Activated CD4-positive, alpha-beta T cell treated with anti-CD3 and anti-CD28 coated beads, Interleukin-2, amount 50 U/mL, for 24 hours (primary cell): ENCODE results near the gene FATE1.
"Not testable (repeated sequence)": the region's sequence is repeated elsewhere in the genome, so short reads cannot be mapped to it uniquely, and the experiment has no call there.

Experiments
- DNase-seq, 2 donors: peaks; one replicate each; pipeline ENCODE4 v3.0.0-alpha.2; 2020; ENCODE audit warnings: low read depth in 1 of 2, low spot score in 1 of 2

The FATE1 gene, protein sequence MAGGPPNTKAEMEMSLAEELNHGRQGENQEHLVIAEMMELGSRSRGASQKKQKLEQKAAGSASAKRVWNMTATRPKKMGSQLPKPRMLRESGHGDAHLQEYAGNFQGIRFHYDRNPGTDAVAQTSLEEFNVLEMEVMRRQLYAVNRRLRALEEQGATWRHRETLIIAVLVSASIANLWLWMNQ

DNA sequence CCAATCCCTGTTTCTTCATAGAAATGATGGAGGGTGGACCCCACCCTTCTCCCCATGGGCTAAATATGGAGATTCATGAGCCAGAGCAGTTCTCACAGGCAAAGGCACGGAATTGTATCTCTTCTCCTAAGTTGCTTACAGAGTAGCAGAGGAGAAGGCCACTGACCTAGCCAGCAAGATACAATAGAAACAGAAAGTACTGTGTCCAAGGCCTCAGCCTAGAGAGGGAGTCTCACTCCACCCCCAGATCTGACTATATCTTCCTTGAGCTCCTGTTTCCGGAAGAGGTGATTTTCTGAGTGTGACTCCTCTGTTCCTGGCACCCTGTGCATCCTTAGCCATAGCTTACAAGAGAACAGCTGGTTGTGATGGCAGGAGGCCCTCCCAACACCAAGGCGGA lies at the start of gene FATE1:
TSS of gene FATE1 (plus strand) at position 284 of the 400 bp plus-strand sequence. CDS start at position 369, 85 bp downstream.
- no peak for DNase-seq

DNA sequence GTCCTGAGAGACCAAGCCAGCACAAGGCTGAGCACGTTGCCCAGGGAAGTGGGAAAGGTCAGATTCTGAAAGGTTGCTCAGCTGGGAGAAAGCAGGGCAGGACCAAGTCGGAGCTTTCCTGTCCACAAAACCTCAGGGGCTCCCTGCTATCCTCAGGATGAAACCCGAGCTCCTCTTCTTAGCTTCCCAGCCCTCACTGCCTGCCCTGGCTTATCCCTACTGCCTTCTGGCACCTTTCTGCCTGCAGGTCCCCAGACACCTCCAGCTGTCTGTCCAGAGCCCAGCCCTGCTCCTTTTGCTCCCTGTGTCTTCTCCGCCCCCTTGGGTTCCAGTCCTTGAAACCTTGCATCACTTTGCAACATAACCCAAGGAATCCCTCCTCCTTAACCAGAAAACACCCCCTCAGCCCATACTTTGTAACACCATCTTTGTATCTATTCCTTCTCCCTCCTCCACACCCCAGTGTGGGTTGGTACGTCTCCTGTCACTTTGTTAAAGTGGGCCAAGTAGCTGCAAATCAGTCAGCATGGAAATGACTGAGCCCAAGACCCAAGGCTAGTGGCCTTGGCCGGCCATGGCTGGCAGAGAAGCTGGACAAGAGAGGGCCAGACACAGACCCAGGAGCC lies 40.6 kb upstream of the FATE1 start:
- DNase-seq: no peak

DNA sequence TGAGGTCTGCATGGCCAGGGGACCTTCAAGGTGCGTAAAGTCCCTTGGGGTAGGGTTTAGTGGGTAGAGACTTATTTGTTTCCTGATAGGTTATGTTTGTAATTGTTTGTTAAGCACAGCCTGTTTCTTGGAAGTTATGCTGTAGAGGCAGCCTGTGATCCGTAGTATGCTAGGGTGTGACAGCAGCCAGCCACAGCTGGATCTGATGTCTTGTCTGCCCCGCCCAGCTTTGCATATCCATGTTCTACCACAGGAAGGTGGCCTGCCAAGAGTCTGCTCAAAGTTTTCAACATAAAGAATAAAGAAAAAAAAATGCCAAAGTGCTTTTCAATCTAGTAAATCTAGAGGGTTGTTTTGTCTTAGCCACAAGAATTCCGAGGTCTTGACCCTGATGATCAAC lies 39.6 kb upstream of the FATE1 start:
- no peak for DNase-seq

DNA sequence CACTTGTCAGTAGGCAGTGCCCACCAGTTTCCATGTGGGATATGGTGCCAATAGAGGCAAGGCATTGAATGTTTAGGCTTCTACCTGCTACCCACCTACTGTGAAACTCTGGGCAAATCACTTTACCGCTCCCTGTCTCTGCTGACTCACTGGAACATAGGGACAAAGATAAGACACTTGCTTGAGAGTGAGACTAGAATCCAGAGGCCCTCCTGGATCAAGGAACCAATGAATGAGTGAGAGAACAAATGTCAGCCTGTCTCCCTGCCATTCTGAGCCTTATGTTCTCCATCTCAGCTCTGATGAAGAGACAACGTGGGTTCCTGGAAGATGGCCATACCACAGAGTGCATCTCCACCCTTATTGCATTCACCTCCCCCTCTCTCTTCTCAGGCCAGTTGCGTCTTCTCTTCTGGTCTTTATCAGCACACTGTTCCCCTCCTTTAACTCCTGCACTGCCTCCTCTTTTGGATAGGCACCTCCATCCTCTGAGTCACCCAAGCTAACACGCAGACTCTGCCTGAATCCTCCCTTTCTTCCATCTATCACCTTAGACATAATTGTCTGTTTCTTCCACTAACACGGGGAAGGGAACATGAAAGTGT lies 35.9 kb upstream of the FATE1 start:
- DNase-seq: no peak

DNA sequence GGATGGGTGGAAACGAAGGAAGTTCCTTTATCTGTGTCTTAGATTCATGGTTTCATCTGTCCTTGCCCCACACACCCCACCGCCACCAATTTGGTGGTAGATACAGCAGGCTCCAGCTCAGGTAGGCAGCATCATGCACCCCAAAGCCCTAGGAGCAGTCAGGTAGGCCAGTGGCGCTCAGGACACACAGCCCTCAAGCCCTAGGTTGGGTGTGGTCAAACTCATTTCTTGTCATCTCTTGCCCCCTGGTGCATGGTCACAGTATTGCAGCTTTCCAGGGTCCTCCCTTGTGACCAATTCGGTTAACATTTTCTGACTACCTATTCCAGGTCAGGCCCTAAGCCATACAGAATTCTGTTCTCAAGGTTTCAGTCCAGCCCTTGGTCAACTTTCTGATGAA lies 35.0 kb upstream of the FATE1 start:
- peak; percentile 19 to 42 for DNase-seq

DNA sequence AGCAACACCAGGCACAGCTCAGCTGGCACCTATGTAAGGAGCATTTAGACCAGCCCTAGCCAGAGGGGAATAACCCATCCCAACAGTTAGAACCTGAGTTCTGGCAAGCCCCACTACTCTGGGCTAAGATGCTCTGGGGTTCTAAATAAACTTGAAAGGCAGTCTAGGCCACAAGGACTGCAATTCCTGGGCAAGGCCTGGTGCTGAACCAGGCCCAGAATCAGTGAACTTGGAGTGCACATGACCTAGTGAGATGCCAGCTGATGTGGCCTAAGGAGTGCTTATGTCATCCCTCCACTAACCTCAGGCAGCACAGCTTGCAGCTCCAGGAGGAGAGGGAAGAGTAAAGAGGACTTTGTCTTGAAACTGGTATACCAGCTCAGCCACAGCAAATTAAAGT lies 28.2 kb upstream of the FATE1 start:
- DNase-seq: no peak

DNA sequence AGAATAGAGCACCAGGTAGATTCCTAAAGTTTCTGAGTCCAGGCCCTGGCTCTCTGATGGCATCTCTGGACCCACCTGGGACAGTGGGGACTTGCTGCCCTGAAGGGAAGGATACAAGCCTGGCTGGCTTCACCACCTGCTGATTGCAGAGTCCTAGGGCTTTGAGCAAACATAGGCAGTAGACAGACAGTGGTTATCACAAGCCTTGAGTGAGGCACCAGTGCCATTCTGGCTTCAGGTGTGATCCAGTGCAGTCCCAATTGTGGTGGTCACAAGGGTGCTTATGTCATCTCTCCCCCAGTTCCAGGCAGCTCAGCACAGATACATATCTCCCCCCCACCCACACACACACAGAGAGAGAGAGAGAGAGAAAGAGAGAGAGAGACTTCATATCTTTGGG lies 27.1 kb upstream of the FATE1 start:
- DNase-seq: no peak

DNA sequence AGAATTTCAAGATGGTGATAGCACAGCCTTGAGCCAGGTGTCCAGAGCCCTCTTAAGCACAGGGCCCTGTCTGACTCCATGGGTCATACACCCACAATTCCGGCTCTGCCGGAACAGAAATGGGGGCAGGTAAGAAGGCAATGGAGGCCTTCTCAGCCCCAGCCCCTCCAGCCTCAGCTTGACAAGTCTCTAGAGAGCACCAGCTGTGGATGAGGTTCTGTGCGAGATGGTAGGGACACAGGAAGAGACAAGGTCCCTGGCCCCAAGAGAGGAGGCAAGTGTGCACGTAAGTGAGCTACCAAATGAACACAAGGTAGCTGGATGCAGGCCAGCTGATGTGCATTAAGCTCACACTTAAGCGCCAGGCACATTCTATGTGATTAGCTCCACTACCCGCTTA lies 23.0 kb upstream of the FATE1 start:
- DNase-seq: no peak

DNA sequence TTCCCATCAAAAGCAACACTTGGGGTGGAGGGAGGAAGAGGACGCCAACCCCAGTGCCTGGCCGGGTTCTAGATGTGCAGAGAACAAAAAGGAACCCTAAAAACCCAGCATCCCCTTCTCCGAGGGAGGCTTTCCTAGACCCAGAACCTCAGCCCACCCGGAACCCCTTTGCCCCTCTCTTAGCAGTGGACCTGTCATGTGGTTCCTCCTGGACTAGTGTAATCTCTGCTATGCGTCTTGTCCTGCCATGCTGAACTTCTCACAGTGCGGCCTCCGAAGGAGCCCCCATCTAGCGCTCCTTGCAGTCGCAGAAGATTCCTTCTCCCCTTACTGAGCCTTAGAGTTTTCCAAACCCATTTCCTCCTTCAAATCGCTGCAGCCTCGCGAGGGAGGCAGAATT lies 21.7 kb upstream of the FATE1 start:
- DNase-seq: no peak

DNA sequence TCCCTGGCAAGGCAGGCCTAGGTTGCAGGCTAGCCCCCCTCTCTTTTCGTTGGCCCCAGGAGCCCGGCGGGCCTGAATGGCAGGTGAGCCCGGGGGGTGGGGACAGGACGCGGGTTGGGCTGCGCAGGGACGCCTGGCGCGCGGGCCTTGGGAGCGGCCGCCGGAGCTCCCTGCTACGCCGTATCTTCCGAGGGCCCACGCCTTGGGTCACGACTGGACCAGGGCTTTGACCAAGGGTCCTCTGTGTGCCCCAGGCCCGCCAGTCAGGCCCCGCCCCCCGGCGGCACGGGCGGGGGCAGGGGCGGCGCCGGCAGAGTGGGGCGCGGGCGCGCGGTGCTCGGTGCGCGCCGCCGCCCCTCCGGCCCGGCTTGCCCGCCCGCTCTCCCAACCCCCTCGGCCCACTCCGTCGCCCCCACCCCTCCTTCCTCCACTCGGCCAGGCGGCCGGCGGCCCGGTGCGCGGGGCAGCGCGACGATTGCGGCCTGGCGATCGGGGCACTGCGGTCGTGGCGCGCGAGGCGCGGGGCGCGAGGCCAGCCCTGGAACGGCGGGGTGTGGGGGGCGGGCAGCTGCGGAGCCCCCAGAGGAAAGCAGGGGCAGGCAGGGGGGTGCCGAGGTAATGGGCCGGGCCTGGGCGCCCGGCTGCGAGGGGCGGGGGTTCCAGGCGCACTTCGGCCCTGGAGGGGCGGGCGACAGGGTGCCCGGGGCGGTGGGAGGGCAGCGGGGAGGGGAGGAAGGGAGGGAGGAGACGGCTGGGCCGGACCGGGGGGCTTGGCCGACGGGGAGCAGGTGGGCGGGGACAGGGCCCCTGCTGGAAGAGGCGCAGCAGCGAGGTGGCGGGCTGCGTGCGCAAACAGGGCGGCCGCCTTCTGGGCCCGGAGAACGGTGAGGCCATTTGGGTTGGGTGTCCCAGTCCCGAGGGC lies 20.9 kb upstream of the FATE1 start, which contains the start of gene PRRG3:
TSS of gene PRRG3 (plus strand) at position 798 of the 922 bp plus-strand sequence. CDS start 3,357 bp downstream, outside the sequence.
- DNase-seq: no peak

DNA sequence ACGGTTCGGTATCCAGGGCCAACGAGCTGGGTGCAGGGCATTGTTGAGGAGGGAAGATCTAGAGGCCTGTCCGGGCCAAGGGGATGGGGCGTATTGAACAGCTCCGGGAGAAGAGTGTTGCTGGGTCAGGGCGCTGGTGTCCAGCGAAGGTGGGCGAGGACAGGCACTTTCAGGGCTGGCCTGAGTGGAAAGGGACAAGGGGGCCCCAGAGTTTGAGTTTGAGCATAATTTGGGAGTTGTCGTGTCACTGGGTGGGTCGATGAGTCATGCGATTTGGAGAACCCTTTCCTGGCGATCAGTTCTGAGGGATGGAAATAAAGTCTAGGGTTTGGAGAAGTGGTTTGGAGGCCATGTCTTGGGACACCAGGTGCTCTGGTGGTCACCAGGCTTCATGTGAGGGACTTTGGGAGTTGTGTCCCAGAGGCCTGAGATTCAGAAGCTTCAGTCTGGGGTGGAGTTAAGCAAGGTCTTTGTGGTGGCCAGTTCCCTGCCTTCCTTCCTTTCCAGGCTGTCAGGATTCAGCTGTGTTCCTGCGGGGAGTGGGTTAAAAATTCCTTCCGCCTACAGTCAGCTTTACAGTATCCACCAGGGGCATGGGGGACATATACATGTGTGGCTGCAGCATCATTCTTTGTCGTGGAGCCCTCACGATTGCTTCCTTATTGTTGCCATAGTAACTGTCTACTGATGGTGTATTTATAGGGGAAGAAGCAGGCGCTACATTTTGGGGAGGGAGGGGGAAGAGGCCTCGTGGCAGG lies 20.1 kb upstream of the FATE1 start:
- DNase-seq: no peak

DNA sequence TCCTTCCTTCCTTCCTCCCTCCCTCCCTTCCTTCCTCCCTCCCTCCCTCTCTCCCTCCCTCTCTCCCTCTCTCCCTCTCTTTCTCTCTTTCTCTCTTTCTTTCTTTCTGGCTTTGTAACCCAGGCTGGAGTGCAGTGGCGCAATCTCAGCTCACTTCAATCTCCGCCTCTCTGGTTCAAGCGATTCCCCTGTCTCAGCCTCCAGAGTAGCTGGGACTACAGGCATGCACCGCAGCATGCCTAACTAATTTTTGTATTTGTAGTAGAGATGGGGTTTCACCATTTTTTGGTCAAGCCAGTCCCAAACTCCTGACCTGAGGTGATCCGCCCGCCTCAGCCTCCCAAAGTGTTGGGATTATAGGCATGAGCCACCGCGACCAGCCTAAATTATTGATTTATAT lies 18.8 kb upstream of the FATE1 start:
- DNase-seq: not testable (repeated sequence)

DNA sequence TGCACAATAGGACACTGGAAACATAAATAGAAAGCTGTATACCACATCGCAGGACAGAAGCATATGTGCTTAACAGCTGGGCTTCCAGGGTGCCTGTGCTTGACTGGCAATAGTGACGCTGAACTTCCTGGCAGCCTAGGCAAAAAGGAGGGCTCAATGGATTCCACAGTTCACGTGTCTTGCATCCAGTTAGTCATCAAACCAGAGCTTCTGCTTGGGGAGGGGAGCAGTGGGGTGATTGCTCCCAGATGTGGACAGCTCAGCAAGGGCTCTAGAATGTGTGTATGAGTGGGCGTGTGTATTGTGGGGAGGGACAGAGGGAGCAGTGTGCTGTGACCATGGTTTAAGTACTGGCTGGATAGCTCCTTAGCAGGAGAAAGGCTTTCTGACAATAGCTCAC lies 18.3 kb upstream of the FATE1 start:
- DNase-seq: no peak

DNA sequence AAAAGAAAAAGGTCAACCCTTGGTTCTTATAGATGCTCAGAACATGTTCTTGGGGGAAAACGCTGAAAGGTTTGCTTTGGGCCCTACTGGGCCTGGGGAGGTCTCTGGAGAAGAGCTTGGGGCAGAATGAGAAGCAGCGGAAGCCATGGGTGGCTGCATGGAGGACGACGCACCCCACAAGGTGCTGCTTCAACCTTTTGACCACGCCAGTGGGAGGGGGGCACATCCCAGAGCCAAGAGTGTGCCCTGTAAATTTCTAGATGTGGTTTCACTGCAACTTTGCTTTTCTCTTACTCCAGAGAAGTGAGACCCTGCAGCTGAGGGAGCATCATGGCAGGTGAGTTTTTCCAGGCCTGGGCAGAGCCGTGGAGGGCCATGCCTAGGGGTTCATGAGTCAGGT lies 17.4 kb upstream of the FATE1 start:
- DNase-seq: no peak

DNA sequence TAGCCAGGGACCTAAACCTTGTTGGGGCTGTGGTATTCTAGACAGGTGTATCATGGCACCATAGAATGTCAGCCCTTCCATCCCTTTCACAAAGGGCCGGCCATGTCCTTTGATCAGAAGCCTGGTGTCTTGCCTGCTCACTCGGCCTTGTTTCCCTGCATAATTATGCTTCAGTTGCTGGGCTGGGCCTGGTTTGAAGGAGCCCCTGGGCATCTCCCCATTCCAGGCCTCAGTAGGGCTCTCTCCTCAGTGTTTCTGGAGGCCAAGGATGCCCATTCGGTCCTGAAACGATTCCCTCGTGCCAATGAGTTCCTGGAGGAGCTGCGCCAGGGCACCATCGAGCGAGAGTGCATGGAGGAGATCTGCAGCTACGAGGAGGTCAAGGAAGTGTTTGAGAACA lies 16.1 kb upstream of the FATE1 start:
- DNase-seq: no peak

DNA sequence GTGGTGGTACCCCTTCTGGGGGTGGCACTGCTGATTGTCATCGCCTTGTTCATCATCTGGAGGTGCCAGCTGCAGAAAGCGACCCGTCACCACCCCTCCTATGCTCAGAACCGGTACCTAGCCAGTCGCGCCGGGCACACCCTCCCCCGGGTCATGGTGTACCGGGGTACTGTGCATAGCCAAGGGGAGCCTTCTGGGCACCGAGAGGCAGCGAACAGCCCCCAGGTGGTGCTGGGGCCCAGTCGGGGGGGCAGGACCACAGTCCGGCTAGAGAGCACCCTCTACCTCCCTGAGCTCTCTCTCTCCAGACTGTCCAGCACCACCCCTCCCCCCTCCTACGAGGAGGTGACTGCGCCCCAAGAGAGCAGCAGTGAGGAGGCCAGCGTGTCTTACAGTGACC lies 15.3 kb upstream of the FATE1 start:
- no peak for DNase-seq

DNA sequence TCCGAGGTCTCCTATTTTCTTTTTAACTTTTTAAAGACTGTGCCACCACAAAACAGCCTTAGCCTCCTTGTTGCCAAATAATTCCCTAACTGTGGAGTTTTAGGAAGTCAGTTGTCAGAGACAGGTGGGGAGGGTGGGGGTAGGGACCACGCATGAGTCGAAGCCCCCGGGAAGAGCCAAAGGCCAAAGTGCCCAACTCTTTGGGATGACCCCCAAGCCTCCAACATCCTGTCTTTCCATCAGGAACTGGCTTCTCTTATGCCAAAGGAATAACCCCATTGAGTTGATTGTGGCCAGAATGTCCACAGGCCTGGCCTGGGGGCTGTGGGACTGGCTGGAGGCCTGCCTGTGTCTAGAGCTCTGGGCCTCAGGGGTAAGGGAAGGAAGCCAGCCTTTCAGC lies 14.8 kb upstream of the FATE1 start:
- DNase-seq: no peak

DNA sequence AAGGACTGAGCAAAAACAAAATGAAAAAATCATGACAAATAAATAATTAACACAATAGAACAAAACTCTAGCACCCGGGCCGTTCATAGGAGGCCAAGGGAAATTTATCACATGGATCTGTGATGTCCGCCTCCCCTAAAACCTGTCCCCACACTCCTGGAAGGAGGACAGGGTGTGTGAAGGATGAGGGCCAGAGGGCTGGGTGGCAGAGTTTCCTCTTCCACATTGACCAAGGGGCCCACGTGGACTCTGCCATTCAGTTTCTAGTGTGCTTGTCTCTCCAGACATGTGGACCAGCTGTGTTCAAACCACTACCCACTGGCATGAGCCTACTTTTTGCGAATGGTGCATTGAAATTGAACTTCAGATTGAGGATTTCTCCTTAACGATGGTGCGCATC lies 14.3 kb upstream of the FATE1 start:
- DNase-seq: no peak

DNA sequence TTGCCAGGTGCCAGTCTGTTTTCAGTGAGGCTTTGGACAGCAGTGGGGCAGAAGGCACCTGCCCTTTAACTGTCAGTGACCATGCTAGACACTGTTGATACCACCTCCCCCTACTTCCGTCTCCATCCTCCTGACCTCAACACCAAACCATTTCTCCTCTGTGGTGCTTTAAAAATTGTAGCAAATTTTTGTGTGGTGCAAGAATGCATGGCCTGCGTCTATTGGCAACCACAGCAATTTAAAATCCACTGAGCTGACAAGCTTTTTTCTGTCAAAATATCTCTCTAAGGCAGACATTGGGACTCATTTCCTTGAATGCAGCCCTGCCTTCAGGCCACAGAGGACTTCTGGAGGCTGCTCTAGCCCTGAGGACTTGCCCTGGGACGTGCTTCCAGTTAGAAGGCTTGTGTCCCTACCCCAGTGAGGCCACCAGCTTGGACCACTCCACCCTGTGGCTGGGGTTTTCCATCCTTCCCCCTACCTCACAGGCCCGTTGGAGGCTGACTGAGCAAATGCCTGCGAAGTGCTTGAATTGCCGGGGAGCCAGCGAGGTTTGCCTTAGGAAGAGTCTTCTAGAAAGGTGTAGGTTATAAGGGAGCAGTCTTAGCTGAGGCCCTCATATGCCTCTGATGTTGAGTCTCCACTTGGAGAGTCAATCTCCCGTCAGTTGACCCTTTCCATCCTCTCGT lies 13.7 kb upstream of the FATE1 start:
- DNase-seq: no peak

DNA sequence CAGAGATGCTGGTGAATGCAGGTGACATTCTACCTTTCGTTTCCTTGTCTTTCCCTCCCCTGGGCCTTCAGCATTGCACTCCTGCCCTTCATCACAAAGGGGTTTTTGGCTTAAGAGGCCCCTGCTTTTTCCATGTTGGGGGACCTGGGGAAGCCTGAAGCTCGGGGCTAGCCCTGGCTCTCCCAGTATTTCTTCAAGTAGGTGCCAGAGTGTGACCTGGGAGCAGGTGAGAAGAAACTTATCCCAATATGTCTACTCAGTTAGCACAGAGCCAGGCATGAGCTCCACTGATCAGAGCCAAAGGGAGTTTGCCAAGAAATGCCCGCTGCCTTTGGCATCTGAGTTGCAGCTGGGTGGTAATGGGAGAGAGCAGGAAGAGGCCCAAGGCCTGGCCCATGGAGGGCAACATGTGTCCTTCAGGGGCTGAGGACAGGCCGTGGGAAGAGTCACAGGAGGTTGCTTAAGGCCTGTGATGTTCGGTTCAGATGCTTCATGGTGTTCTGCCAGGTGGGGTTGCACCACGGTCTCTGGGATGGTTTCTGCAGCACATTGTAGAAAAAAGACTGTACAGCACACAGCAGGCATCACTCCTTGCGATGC lies 13.0 kb upstream of the FATE1 start:
- DNase-seq: no peak
